ENCODE results near the gene HSPB6.
"Not testable (repeated sequence)": the region's sequence is repeated elsewhere in the genome, so short reads cannot be mapped to it uniquely, and the experiment has no call there.

Gene HSPB6

GRCh38 chr19:35731779-35732405 is 24.9 kb downstream of the HSPB6 start:
- DNase-seq (ENCODE audit: low read depth), result no peak

GRCh38 chr19:35731353-35731752 is 25.5 kb downstream of the HSPB6 start:
- no peak for DNase-seq (ENCODE audit: low read depth)

GRCh38 chr19:35730326-35730725 is 26.5 kb downstream of the HSPB6 start:
- no peak for DNase-seq (ENCODE audit: low read depth)

GRCh38 chr19:35729763-35730162 is 27.1 kb downstream of the HSPB6 start:
- DNase-seq (ENCODE audit: low read depth), result no peak

GRCh38 chr19:35729021-35729420 is 27.8 kb downstream of the HSPB6 start:
- no peak for DNase-seq (ENCODE audit: low read depth)

- DNase-seq (ENCODE audit: low read depth), result no peak
Observed at GRCh38 chr19:35727956-35728706, 28.7 kb downstream of the HSPB6 start.

GRCh38 chr19:35727053-35727955 is 29.5 kb downstream of the HSPB6 start:
- DNase-seq (ENCODE audit: low read depth), result no peak

- no peak for DNase-seq (ENCODE audit: low read depth)
Observed at GRCh38 chr19:35725216-35725861, 31.5 kb downstream of the HSPB6 start.

GRCh38 chr19:35724560-35724959 is 32.3 kb downstream of the HSPB6 start:
- no peak for DNase-seq (ENCODE audit: low read depth)

- not testable (repeated sequence) for DNase-seq (ENCODE audit: low read depth)
Observed at GRCh38 chr19:35724132-35724531, 32.7 kb downstream of the HSPB6 start.

- no peak for DNase-seq (ENCODE audit: low read depth)
Observed at GRCh38 chr19:35723671-35724070, 33.2 kb downstream of the HSPB6 start.

GRCh38 chr19:35722897-35723296 is 33.9 kb downstream of the HSPB6 start:
- no peak for DNase-seq (ENCODE audit: low read depth)

- DNase-seq (ENCODE audit: low read depth), result no peak
Observed at GRCh38 chr19:35722461-35722860, 34.4 kb downstream of the HSPB6 start.

- DNase-seq (ENCODE audit: low read depth), result no peak
Observed at GRCh38 chr19:35721374-35721773, 35.5 kb downstream of the HSPB6 start.

GRCh38 chr19:35720648-35721047 is 36.2 kb downstream of the HSPB6 start:
- DNase-seq (ENCODE audit: low read depth), result no peak

- DNase-seq (ENCODE audit: low read depth), result no peak
Observed at GRCh38 chr19:35720163-35720524, 36.7 kb downstream of the HSPB6 start.

- DNase-seq (ENCODE audit: low read depth), result no peak
Observed at GRCh38 chr19:35719402-35720162, 37.2 kb downstream of the HSPB6 start.

- no peak for DNase-seq (ENCODE audit: low read depth)
Observed at GRCh38 chr19:35718345-35719041, 38.3 kb downstream of the HSPB6 start.

GRCh38 chr19:35717665-35718344 is 39.0 kb downstream of the HSPB6 start, which contains the start of gene KMT2B:
KMT2B (plus strand) TSS chr19:35718003; CDS start chr19:35718019, 16 bp downstream.
- no peak for DNase-seq (ENCODE audit: low read depth)
